AG04449 (cell line): ENCODE results near the gene MDM4.

Experiments used
- CTCF ChIA-PET: fragments of 350-600 bp; formaldehyde crosslinking; extraction: SDS; loops from one replicate; lab custom pipeline; 2021; ENCODE audit warnings: antibody characterized with exemption; lab: Yijun Ruan, JAX
- POLR2A ChIA-PET: fragments of 400-600, 350-600 bp; formaldehyde crosslinking; extraction: SDS; loops from one replicate; lab custom pipeline; 2020; ENCODE audit warnings: antibody characterized with exemption, inconsistent platforms; lab: Yijun Ruan, JAX
- DNase-seq: peaks from one replicate; pipeline ENCODE4 v3.0.0-alpha.2; 2010; ENCODE audit warnings: low read depth, low spot score
- H3K4me3 ChIP-seq: 2 replicates; pipeline ENCODE4 v1.5.1; 2011; ENCODE audit warnings: low read depth, mild to moderate bottlenecking, control low read depth, low read length
- CTCF ChIP-seq: IDR thresholded peaks from one replicate; pipeline ENCODE4 v1.5.1; 2011; ENCODE audit warnings: mild to moderate bottlenecking, moderate library complexity, low read length, control low read depth, inconsistent platforms; ENCODE audit not compliant: insufficient read depth; ENCODE audit errors: missing control alignments

The MDM4 gene

GRCh38 chr1:204599098-204599497 is 82.9 kb downstream of the MDM4 start:
- POLR2A ChIA-PET = no interaction called here
- CTCF ChIA-PET = interaction anchor here (1.1 kb wide), 1 partner anchor 12 kb away, joined by 3 read pairs; no protein-coding TSS in a partner anchor
- no peak for DNase-seq
- no peak for TF ChIP-seq CTCF
- H3K4me3 ChIP-seq = no peak overlapping the region

GRCh38 chr1:204599596-204599995 is 83.4 kb downstream of the MDM4 start:
- CTCF ChIA-PET = interaction anchor here (1.1 kb wide), 1 partner anchor 11 kb away, joined by 3 read pairs; no protein-coding TSS in a partner anchor
- DNase-seq = no peak
- POLR2A ChIA-PET = no interaction called here
- TF ChIP-seq CTCF = no peak
- H3K4me3 ChIP-seq = no peak overlapping the region

GRCh38 chr1:204600203-204600602 is 84.0 kb downstream of the MDM4 start:
- no peak overlapping the region for H3K4me3 ChIP-seq
- POLR2A ChIA-PET = no interaction called here
- no peak for DNase-seq
- TF ChIP-seq CTCF = no peak
- CTCF ChIA-PET = no interaction called here

GRCh38 chr1:204600968-204601367 is 84.8 kb downstream of the MDM4 start:
- ChIA-PET CTCF (no interaction called here), POLR2A (no interaction called here)
- no peak for TF ChIP-seq CTCF
- H3K4me3 ChIP-seq = no peak overlapping the region
- no peak for DNase-seq

- no peak for DNase-seq
- ChIA-PET POLR2A (no interaction called here), CTCF (no interaction called here)
- no peak for TF ChIP-seq CTCF
- no peak overlapping the region for H3K4me3 ChIP-seq
Measured at GRCh38 chr1:204602111-204602579, 85.9 kb downstream of the MDM4 start.

- ChIA-PET CTCF (no interaction called here), POLR2A (no interaction called here)
- DNase-seq = no peak
- no peak for TF ChIP-seq CTCF
- H3K4me3 ChIP-seq = no peak overlapping the region
Measured at GRCh38 chr1:204602871-204603542, 86.8 kb downstream of the MDM4 start.
